Dermis blood vessel endothelial cell (primary cell): ENCODE results near the gene RUNDC1. TPM values are rescaled to one million over a fixed set of nuclear protein-coding genes. Genes with fewer than 3 reads are reported as not detected.
A peak's percentile ranks its signal among the peaks of the same experiment; 100 is the strongest.
"Not testable (repeated sequence)": the region's sequence is repeated elsewhere in the genome, so short reads cannot be mapped to it uniquely, and the experiment has no call there.

Experiments
- DNase-seq: peaks from one replicate; pipeline ENCODE4 v3.0.0; 2010
- total RNA-seq: library from RNA; depleted of rRNA; stranded (reverse); fragments of >200 nt; gene quantifications from 2 replicates; pipeline ENCODE4 v1.2.3, GENCODE V29; 2014

Gene RUNDC1
- total RNA-seq, 1 donor from 2014 or later = 14.1 TPM

DNA sequence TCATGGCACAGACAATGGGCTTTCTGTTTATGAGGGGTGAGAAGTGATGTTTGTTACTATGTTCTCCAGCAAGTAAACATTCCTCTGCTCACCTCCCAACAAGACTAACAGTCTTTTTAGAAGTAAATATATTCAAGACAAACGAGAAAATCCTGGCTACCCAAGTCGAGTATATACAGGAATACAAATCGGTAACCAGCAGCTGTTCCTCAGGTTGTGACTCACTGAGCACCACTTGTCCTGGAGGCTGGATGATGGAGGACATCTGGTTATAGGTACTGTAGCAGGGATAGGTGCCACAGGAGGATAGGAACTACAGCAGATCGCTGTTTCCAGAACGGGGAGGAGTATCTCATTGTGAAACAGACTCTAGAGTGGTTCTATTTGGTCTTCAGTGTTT, 12.5 kb downstream of the RUNDC1 start:
- DNase-seq = no peak

DNA sequence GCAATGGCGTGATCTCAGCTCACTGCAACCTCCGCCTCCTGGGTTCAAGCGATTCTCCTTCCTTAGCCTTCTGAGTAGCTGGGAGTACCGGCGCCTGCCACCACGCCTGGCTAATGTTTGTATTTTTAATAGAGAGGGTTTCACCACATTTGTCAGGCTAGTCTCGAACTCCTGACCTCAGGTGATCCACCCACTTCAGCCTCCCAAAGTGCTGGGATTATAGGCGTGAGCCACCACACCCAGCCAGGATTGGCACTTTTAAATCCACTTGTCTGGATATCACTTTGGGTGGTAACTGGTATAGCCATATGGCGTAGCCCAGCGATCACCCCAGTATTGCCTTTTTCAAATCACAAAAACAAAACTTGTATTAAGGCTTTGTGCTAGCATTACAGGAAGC, 13.5 kb downstream of the RUNDC1 start:
- not testable (repeated sequence) for DNase-seq

DNA sequence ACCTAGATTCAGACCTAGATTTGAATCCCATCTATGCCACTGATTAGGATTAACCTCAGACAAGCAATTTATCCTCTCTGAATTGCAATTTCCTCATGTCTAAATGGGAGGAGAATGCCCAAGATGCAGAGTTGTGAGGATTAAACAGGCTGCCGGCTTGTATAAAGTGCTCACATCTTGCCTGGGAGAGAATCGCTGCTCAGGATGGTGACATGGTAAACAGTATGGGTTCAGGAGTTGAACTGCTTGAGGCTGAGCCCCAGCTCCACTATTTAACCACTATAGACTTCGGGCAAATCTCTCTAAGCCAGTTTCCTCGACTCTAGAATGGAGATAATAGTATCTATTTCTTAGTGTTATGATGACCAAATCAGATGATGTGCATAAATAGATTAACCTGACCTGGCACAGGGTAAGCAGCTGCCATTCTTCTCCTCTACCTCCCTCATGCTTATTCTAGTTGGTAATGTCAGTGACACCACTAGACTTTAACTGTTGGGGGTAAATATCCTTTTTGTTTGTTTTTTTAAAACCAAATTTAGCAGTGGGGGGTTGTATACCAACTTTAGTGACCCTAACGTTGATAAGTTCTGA, 17.1 kb downstream of the RUNDC1 start:
- no peak for DNase-seq

DNA sequence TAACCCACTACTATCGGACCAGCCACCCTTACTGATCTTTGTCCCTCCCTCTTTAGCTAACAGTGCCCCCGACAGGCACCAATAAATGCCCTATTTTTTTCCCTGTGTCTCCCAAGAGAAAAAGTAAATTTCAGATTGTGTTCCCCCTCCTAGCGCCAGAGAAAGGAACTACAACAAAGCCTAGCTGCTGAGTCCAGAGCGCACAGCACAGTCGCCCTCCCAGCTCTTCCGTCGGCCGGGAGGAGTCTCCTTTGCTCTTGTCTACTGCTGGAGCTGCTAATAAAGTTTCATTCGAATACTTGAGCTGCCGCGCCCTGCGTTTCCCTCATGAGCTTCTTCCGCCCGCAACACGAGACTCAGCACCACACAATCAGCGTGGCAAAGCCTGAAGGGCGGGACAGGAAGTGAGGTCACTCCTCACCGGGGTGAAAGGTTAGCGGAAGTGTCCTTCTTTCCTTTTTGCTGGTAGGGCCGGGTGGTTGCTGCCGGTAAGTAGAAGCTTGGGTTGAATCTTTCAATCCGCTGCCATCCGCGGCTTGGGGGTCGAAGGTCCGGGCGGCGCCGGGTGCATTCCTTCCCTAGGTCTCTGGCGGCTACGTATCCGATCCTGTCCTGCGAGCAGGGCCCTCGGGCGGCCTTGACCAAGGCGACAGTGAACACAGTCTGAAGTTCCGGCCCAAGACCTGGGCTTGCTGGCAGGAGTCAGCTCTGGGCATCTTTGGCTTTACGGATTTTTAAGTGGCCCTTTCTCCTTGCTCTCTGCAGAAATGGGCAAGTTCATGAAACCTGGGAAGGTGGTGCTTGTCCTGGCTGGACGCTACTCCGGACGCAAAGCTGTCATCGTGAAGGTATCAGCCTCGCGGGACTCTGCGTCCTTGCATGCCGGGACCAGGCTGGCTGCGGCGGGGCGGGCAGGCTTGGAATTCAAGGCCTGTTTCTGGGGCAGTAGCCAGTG, 17.9 kb downstream of the RUNDC1 start, which contains the start of gene RPL27:
Gene RPL27, plus strand, starts transcription at position 436 of the 955 bp plus-strand sequence. Its CDS starts 332 bp downstream, at position 768.
- DNase-seq = peak; percentile 100

DNA sequence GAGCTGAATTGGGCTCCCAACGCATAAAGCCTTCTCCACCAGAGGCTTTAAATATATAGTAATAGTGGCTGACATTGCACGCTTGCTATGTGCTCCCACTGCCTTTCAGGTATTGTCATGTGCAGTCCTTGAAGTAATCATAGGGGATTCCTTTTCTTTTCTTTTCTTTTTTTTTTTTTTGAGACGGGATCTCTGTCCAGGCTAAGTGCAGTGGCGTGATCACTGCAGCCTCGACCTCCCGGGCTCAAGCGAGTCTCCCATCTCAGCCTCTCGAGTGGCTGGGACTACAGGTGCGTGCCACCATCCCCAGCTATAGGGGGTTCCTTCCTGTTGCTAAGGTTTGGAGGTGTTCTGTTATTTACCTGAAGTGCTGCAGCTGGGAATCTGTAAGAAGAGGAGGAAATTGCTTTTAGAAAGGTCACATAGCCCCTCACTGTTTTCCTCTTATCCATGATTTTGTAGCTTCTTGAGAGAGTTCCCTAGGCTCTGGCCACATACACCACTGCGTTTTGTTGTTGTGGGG, 18.7 kb downstream of the RUNDC1 start:
- DNase-seq = no peak

DNA sequence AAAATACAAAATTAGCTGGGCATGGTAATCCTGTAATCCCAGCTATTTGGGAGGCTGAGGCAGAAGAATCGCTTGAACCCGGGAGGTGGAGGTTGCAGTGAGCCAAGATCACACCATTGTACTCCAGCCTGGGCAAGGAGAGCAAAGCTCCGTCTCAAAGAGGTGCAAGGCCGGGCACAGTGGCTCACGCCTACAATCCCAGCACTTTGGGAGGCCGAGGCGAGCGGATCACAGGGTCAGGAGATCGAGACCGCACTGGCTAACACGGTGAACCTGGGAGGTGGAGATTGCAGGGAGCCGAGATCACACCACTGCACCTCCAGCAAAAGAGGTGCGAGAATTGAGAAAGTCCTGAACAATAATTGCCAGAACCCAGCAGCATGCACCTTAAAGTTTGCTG, 20.5 kb downstream of the RUNDC1 start:
- DNase-seq = not testable (repeated sequence)

DNA sequence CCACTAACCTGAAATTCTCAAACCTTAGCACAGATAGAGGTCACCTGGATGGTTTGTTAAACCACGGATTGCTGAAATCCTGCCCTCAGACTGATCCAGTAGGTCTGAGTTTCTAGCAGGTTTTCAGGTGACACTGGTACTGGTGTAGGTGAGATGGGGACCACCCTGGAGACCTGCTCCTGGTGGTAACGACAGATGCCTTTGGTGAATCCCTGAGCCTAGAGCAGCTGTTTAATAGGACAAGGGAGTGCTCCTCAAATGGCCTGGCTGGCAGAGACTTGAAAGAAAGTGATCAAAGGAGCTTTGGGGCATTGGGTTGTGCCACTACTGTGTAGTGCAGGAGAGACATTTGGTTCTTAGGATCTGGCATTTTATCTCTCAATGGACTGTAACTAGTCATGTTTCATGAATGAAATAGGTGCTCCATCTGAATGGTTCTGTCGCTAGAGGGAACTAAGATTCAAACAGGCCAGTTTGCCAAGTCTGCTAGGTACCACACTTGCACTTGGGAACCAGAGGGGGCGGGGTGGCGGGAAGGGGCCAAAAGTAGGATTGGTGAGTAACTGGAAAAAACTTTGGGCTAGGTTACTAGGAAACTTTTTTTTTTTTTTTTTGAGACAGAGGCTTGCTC, 23.3 kb downstream of the RUNDC1 start:
- DNase-seq = no peak

DNA sequence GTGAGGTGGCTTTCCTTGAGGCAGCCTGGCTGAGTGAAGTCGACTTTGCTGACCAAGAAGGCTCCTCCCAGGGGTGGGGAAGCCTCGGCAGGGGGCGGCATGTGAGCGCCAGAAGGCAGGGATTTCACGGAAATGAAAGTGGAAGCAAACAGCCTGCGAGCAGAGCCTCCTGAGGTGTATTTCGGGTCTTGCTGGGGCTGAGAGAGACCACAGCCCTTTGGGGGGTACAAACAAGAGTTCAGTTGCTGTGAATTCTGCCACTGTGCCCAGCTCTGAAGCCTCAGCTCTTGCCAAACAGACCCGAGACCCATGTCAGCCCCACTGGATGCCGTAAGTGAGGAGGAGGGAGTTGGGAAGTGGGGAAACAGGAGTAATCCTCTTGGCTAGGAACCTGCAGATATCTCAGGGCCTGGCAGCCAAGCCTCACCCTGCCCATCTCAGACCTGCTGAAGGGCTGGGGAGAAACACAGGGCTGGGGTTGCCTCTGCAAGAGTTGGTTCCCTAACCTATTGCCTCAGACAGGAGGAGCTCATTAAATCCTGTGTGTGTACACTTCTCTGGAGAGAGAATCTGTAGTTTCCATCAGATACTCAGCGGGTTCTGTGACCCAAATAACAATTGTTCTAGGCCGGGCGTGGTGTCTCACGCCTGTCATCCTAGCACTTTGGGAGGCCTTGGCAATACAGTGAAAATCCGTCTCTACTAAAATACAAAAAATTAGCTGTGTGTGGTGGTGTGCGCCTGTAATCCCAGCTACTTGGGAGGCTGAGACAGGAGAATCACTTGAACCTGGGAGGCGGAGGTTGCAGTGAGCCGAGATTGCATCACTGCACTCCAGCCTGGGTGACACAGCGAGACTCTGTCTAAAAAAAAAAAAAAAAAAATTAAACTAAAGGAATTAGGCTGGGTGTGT, 26.5 kb downstream of the RUNDC1 start, which contains the start of gene IFI35:
Gene IFI35, plus strand, starts transcription at position 146 of the 913 bp plus-strand sequence. Its CDS starts 164 bp downstream, at position 310.
- DNase-seq = peak; percentile 92

DNA sequence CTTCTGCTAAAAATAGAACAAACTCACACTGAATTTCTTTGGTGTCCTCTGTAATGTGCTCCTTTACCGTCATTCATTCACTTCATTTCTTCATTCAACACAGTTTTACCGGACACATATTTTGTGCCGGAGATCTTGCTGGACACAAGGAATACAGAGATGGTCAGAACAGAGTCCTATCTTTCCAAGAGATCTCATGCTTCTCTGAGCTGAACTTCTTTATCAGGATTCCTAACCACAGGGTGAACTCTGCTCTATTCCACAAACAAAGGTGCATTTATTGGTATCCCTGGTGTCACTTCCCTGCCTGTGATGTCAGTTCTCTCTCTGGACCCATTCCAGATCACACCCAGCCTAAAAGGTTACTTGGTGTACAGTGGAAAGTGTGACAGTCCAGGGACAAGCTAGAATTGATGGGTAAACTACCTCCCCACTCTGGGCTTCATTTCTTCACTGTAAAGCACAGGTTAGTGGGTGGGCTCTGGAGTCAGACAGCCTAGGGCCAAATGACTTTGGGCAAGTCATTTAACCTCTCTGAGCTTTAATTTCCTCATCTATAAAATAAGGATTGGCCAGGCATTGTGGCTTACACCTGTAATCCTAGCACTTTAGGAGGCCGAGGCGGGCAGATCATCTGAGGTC, 30.4 kb downstream of the RUNDC1 start:
- DNase-seq = no peak

DNA sequence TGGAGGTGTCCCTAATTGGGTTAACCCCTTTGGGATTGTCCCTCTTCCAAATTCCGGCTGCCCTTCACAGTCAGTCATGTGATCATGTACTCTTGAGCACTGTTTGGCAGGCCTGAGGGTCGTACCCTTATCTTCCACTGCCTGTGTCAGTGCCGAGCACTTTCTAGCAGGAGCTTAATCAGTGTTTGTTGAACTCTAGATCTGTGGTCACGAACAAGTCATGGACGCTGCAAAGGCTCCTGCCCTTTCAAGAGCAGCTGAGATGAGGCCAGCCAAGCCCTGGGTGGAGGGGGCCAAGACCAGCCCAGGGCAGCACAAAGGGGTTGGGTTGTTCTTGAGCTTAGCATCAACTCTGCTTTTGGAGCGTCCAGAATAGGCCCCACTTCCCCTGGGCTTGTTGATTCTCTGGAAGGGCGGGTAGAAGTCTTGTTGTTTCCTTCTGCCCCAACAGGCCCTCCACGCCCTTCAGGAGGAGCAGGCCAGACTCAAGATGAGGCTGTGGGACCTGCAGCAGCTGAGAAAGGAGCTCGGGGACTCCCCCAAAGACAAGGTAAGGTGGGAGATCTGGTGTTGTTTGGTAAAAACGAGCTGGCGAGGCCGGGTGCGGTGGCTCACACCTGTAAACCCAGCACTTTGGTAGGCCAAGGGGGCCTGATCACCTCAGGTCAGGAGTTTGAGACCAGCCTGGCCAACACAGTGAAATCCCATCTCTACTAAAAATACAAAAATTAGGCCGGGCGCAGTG, 31.5 kb downstream of the RUNDC1 start:
- no peak for DNase-seq

DNA sequence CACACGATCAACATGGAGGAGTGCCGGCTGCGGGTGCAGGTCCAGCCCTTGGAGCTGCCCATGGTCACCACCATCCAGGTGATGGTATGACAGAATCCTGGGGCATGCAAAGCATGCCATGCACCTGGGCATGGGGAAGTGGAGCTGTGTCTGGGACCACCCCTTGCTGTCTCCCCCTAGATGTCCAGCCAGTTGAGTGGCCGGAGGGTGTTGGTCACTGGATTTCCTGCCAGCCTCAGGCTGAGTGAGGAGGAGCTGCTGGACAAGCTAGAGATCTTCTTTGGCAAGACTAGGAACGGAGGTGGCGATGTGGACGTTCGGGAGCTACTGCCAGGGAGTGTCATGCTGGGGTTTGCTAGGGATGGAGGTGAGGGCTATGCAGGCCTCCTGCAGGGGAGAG, 32.9 kb downstream of the RUNDC1 start:
- DNase-seq = no peak

DNA sequence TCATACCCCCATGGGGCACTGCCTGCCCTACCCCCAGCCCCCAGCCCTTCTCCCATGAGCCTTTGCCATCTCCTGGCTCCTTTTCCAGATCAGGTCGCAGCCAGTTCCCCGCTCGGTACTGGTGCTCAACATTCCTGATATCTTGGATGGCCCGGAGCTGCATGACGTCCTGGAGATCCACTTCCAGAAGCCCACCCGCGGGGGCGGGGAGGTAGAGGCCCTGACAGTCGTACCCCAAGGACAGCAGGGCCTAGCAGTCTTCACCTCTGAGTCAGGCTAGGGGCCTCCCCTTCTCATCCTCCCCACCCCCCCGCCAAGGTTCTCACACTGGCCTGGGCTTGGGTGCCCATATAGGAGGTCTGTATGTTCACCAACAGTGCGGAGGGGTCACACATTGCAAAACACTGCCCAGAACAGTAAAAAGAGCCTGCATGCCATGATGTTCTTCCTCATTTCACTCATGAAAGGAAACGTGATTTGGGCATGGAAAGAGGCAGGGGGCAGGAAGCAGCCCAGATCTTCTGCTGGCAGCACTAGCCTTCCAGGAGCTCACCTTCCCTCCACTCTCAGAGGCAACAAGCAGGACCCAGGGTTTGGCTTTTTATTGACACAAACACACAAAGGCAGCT, 33.8 kb downstream of the RUNDC1 start:
- no peak for DNase-seq

DNA sequence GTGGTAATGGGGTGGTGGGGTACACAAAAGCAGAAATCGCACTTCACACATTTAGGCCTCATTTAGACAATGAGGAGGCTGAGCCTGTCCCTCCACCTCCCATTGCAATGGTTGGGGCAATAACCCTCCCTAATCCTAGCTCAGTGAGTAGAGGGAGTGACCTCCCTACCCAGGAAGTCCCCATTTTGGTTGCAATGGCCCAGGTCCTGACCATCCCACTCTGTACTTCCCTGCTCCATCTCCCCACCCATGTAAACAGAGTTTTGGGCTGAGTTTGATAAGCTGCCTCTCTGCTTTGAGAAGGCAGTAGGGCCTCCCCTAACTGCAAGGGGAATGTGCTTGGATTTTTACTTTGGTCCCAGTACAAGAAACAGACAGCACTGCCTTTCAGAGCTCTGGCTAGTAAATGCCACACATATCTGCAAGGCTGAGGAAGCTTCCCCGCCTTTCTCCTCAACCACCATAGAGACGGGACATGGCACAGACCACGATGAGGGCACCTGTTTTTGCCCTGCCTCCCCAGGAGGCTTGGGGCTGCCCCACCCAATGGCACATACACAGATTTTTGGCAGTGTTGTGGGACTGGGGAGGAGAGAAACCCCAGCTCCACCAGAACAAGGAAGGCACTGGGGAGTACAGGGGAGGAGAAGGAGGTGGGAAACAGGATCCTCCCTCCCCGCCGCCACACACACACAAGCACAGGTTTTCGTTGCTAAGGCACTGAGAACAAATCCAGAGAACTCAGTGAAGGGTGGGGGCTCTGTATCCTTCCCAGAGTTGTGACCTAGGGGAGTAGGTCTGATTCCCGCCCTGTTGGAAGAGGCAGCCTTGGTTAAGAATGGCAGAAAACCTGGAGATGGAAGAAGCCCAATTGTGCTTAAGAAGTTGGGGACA, 34.5 kb downstream of the RUNDC1 start:
- DNase-seq = no peak

DNA sequence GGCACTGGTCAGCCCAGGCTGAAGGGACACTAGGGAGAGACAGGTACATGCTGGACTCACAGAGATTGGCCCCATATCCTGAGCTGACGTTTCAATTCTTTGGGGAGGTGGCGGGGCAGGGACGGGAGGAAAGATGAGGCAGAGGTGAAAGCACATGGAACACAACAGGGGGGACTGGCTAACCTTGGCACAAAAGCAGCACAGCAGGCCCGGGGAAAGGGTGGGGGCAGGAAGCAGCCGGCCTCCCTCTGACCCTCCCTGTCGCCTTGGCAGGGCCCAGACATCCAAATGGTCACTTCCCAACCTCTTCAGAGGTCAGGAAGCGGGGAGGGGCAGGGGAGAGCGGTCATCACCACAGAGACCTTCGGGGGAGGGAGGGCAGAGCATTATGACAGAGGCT, 35.2 kb downstream of the RUNDC1 start:
- peak; percentile 83 for DNase-seq

DNA sequence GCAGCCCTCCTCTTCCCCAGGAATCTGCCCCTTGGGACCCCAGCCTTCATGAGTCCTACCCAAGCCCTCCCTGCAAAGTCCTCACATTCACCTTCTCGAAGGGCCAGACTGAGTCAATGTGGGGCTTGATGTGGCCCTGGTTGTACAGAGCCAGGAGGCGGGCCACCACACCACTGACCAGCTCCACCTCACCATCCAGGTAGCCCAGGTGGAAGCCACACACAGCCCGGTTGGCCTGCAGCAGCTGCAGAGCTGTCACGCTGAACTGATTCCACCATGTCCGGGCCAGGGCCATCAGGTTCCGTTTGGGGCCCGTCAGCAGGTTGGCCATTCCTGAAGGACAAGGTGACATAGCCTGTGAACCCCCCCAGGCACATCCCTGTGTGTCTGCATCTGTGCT, 35.9 kb downstream of the RUNDC1 start:
- no peak for DNase-seq

DNA sequence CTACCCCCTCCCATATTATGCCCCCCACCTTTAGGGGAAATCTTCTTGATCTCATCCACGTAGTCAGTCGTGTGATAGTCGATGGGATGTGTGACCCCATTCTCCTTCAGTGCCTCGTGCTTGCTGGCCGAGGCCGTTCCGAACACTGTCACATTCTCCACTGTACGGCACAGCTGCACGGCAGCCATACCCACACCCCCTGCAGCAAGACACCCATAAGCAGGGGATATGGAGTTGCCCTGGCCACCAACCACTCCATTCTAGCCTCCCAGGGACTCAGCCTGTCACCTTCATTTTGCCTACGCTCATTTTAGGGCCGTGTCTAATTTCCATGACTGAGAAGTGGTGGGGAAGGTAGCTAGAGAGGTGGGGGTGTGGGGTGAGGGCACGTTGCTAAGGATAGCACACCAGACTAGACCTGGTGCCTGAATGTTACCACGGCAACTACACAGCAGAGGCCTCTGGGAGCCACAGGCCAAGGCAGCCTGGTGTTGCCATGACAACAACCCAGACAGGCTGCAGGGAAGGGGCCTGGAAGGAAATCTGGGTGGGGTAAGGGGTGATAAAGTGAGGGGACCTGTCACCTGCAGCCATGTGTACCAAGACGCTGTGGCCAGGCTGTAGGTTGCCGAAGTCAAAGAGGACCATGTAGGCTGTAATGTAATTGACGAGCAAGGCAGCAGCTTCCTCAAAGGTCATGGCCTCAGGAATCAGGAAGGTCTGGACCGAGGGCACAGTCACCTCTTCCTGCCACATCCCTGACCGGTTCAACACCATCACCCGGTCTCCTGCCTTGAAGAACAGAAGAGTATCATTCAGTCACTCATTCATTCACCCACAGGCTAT, 37.9 kb downstream of the RUNDC1 start:
- DNase-seq = peak; percentile 46

DNA sequence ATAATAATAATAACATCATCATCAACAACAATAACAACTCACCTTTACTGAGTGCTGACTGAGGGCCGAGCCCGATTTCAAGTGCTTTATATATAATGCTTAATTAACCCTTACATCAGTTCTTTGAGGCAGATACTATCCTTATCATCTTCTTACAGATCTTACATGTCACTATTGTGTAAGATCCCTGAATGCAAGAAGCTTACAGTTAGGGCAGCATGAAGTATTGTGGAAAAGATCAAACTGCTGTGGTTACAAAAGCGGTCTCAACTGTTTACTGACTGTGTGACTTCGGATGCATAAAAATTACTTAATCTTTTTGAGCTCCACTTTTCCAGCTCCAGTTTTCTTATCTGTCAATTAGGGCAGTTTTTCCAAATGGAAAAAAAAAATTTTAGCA, 38.6 kb downstream of the RUNDC1 start:
- DNase-seq = no peak

DNA sequence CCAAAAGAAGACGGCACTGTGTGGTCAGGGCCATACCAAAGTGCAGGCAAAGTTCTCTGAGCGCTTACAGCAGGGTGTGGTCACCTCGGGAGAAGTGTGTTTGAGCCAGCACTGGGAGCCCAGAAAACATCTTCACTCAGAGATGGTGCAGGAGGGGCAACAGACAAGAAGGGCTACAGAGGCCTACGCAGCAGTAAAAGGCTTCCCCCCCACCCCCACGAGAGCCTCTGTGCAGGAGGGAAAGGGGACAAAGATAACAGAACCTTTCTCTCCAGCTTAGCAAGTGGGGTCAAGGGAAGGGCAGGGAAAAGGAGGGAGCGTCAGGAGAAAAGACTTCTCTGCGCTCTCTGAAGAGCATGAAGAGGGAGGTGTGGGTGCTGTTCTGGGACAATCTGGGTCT, 39.1 kb downstream of the RUNDC1 start:
- no peak for DNase-seq
